SK-N-SH (cell line): ENCODE data around the gene MIOX. TPM values are rescaled to one million over a fixed set of nuclear protein-coding genes. Genes with fewer than 3 reads are reported as not detected.

Source experiments
- CTCF ChIA-PET: fragments of 300-600, 350-600 bp; formaldehyde crosslinking; extraction: SDS; loops from one replicate; lab custom pipeline; 2021; lab: Yijun Ruan, JAX
- POLR2A ChIA-PET: fragments of 350-600 bp; sonication (Branson Sonifier 250); formaldehyde crosslinking; extraction: SDS; loops from one replicate; lab custom pipeline; 2020; ENCODE audit warnings: antibody characterized with exemption, inconsistent platforms; lab: Yijun Ruan, JAX
- DNase-seq: peaks from one replicate; pipeline ENCODE4 v3.0.0; 2012
- H2AFZ ChIP-seq: fragments of 200-600 bp; sonication (generic); 2 replicates; pipeline ENCODE4 v1.8.1; 2016; ENCODE audit warnings: antibody characterized with exemption, mild to moderate bottlenecking, low read depth
- H3F3A ChIP-seq: fragments of 200-600 bp; sonication (generic); replicated peaks from 2 replicates; pipeline ENCODE3; 2016; ENCODE audit warnings: antibody characterized with exemption, mild to moderate bottlenecking; ENCODE audit not compliant: insufficient read depth
- H3K27ac ChIP-seq, 2 experiments: fragments of 200-500 bp in 1 of 2; fragments of 200-600 bp in 1 of 2; sonication (Bioruptor generic) in 1 of 2; sonication (generic), shearing (Covaris generic) in 1 of 2; 2 replicates each; pipeline versions ENCODE4 v1.5.1 to v1.6.1; 2014 to 2016; ENCODE audit warnings: low read depth in 2 of 2, inconsistent platforms in 1 of 2, low read length in 1 of 2, mild to moderate bottlenecking in 1 of 2, mixed read lengths in 1 of 2
- H3K27me3 ChIP-seq: fragments of 200-600 bp; sonication (generic), shearing (Covaris generic); 2 replicates; pipeline ENCODE4 v1.6.1; 2016; ENCODE audit warnings: mixed run types; ENCODE audit not compliant: insufficient read depth
- H3K36me3 ChIP-seq, 2 experiments: fragments of 200-500 bp in 1 of 2; fragments of 200-600 bp in 1 of 2; sonication (Bioruptor generic) in 1 of 2; sonication (generic) in 1 of 2; replicated peaks in 1 of 2; 2 replicates each; pipeline versions ENCODE3 to v1.5.1; 2014 to 2016; ENCODE audit warnings: low read length in 1 of 2, mild to moderate bottlenecking in 1 of 2; ENCODE audit not compliant: insufficient read depth in 2 of 2, control insufficient read depth in 1 of 2
- H3K4me1 ChIP-seq, 2 experiments: fragments of 200-500 bp in 1 of 2; fragments of 200-600 bp in 1 of 2; sonication (Bioruptor generic) in 1 of 2; sonication (generic), shearing (Covaris generic) in 1 of 2; 2 replicates each; pipeline versions ENCODE4 v1.5.1 to v1.6.1; 2014 to 2016; ENCODE audit warnings: low read depth in 1 of 2, low read length in 1 of 2, mixed run types in 1 of 2; ENCODE audit not compliant: insufficient read depth in 2 of 2, control insufficient read depth in 1 of 2
- H3K4me2 ChIP-seq: fragments of 200-600 bp; sonication (generic), shearing (Covaris generic); 2 replicates; pipeline ENCODE4 v1.6.1; 2017; ENCODE audit warnings: mixed run types
- H3K4me3 ChIP-seq, 2 experiments: fragments of 200-500 bp in 1 of 2; fragments of 200-600 bp in 1 of 2; sonication (Bioruptor generic) in 1 of 2; sonication (generic), shearing (Covaris generic) in 1 of 2; 2 replicates each; pipeline versions ENCODE4 v1.5.1 to v1.8.1; 2014 to 2016; ENCODE audit warnings: low read depth in 2 of 2, inconsistent platforms in 1 of 2, low read length in 1 of 2, mild to moderate bottlenecking in 1 of 2, mixed read lengths in 1 of 2, moderate library complexity in 1 of 2
- H3K79me2 ChIP-seq: fragments of 200-600 bp; sonication (generic); 2 replicates; pipeline ENCODE4 v1.8.1; 2017; ENCODE audit warnings: mild to moderate bottlenecking; ENCODE audit not compliant: insufficient read depth
- H3K9ac ChIP-seq: fragments of 200-600 bp; sonication (generic); 2 replicates; pipeline ENCODE4 v1.6.1; 2017; ENCODE audit warnings: mixed run types
- H3K9me2 ChIP-seq: fragments of 200-600 bp; sonication (generic); 2 replicates; pipeline ENCODE4 v1.6.1; 2017; ENCODE audit warnings: mixed run types
- H3K9me3 ChIP-seq: fragments of 200-600 bp; sonication (generic); 2 replicates; pipeline ENCODE4 v1.6.1; 2017; ENCODE audit warnings: mixed run types, mild to moderate bottlenecking, moderate library complexity
- H4K20me1 ChIP-seq: fragments of 200-600 bp; sonication (generic); 2 replicates; pipeline ENCODE4 v1.6.1; 2017; ENCODE audit warnings: mild to moderate bottlenecking, mixed run types; ENCODE audit not compliant: insufficient read depth
- CHD2 ChIP-seq: fragments of 150-350 bp; IDR thresholded peaks from 2 replicates; pipeline ENCODE4 v1.6.1; 2018; ENCODE audit warnings: low read length; ENCODE audit not compliant: partially characterized antibody
- ELF1 ChIP-seq: IDR thresholded peaks from 2 replicates; pipeline ENCODE4 v1.4.0; 2012
- EP300 ChIP-seq, 2 experiments: IDR thresholded peaks; 2 replicates each; pipeline versions ENCODE4 v1.4.0 to v1.6.1; 2012; ENCODE audit warnings: borderline replicate concordance in 1 of 2, low read depth in 1 of 2, low read length in 1 of 2
- EZH2phosphoT487 ChIP-seq: fragments of 200-600 bp; sonication (generic); IDR thresholded peaks from 2 replicates; pipeline ENCODE4 v1.6.1; 2017; ENCODE audit warnings: low read depth, mixed run types, mild to moderate bottlenecking, antibody characterized with exemption, moderate library complexity, borderline replicate concordance
- FOSL2 ChIP-seq: IDR thresholded peaks from 2 replicates; pipeline ENCODE4 v1.4.0; 2012; ENCODE audit warnings: low read depth, mild to moderate bottlenecking, moderate library complexity, borderline replicate concordance
- FOXM1 ChIP-seq: IDR thresholded peaks from 2 replicates; pipeline ENCODE4 v1.4.0; 2012; ENCODE audit warnings: low read depth, mild to moderate bottlenecking
- GABPA ChIP-seq: IDR thresholded peaks from 2 replicates; pipeline ENCODE4 v1.4.0; 2012; ENCODE audit warnings: low read depth, mild to moderate bottlenecking
- GATA2 ChIP-seq: sonication (generic); formaldehyde crosslinking; IDR thresholded peaks from 2 replicates; pipeline ENCODE4 v1.5.0; 2020; ENCODE audit warnings: mild to moderate bottlenecking, missing genetic modification reagents
- JUND ChIP-seq: IDR thresholded peaks from 2 replicates; pipeline ENCODE4 v1.4.0; 2012
- MEF2A ChIP-seq: IDR thresholded peaks from 2 replicates; pipeline ENCODE4 v1.4.0; 2012; ENCODE audit warnings: low read depth, borderline replicate concordance
- MXI1 ChIP-seq: IDR thresholded peaks from 2 replicates; pipeline ENCODE4 v1.6.1; 2012; ENCODE audit warnings: mild to moderate bottlenecking, low read depth, low read length, improper control_type of control experiment
- NFIC ChIP-seq: IDR thresholded peaks from 2 replicates; pipeline ENCODE4 v1.4.0; 2012; ENCODE audit warnings: borderline replicate concordance
- NRF1 ChIP-seq: IDR thresholded peaks from 2 replicates; pipeline ENCODE4 v1.6.1; 2012; ENCODE audit warnings: low read depth, mild to moderate bottlenecking, low read length
- POLR2AphosphoS5 ChIP-seq: IDR thresholded peaks from 2 replicates; pipeline ENCODE4 v1.6.1; 2012; ENCODE audit warnings: low read depth, low read length
- RAD21 ChIP-seq: IDR thresholded peaks from 2 replicates; pipeline ENCODE4 v1.6.1; 2012; ENCODE audit warnings: mild to moderate bottlenecking, low read length
- RFX5 ChIP-seq: IDR thresholded peaks from 2 replicates; pipeline ENCODE4 v1.6.1; 2012; ENCODE audit warnings: mild to moderate bottlenecking, improper control_type of control experiment, low read length
- RXRA ChIP-seq: IDR thresholded peaks from 2 replicates; pipeline ENCODE4 v1.4.0; 2012; ENCODE audit warnings: low read depth, mild to moderate bottlenecking, borderline replicate concordance
- SIN3A ChIP-seq: IDR thresholded peaks from 2 replicates; pipeline ENCODE4 v1.6.1; 2012; ENCODE audit warnings: low read depth, mild to moderate bottlenecking, low read length, moderate library complexity, borderline replicate concordance
- SMC3 ChIP-seq: IDR thresholded peaks from 2 replicates; pipeline ENCODE4 v1.6.1; 2012; ENCODE audit warnings: low read depth, low read length, improper control_type of control experiment
- TCF12 ChIP-seq: IDR thresholded peaks from 2 replicates; pipeline ENCODE4 v1.4.0; 2012
- YY1 ChIP-seq: IDR thresholded peaks from 2 replicates; pipeline ENCODE4 v1.4.0; 2012; ENCODE audit warnings: low read depth, mild to moderate bottlenecking
- WGBS: methylation state at CpG from one replicate; pipeline ENCODE4 v1.1.6; 2017; ENCODE audit warnings: low lambda C conversion rate; 5-methylcytosine and 5-hydroxymethylcytosine counted together
- polyA plus RNA-seq, 3 experiments: library from polyadenylated mRNA; depleted of rRNA; stranded (reverse); fragments of >200 nt; gene quantifications; 2 replicates each; pipeline ENCODE4 v1.2.3, GENCODE V29; 2012
- TF ChIP-seq, protein P1 (sequence below): IDR thresholded peaks from 2 replicates; pipeline ENCODE4 v1.4.0; 2012; ENCODE audit warnings: low read depth, borderline replicate concordance
- TF ChIP-seq, protein P2 (sequence below): fragments of 200-600 bp; sonication (generic); IDR thresholded peaks from 2 replicates; pipeline ENCODE4 v1.6.1; 2017; ENCODE audit warnings: antibody characterized with exemption, mild to moderate bottlenecking, moderate library complexity
- TF ChIP-seq, protein P3 (sequence below): fragments of 150-350 bp; IDR thresholded peaks from 2 replicates; pipeline ENCODE4 v1.6.1; 2017; ENCODE audit warnings: antibody characterized with exemption, low read length, low read depth, borderline replicate concordance

MIOX gene
- polyA plus RNA-seq, 1 of the 3 experiments (the other 2 are of a cell fraction) = 0.05 TPM

DNA sequence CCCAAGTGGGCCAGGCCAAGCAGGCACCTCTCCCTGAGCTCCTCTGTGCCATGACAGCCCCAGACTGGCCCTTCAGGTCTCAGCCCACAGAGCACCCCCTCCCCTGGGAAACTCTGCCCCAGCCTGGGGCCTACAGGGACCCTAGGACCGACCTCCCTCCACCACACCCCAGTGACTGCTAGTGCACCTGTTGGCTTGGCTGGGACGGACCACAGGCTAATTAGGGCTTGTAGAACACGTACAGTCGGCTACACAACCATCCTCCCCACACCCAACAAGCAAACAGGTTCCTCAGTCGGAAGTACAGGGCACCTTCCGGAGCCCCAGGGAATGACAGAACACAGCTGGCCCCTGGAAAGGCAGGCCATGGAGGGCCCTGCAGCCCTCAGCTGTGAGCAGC is 16.2 kb upstream of the MIOX start:
- H3K27ac ChIP-seq = no peak overlapping the region
- no peak overlapping the region for H3K4me3 ChIP-seq
- H3K9ac ChIP-seq = no peak overlapping the region
- DNase-seq = no peak
- POLR2A ChIA-PET = interaction anchor here (1.1 kb wide), 1 partner anchor 55 kb away, joined by 3 read pairs; the partner anchor contains the start of gene SCO2
- H3K79me2 ChIP-seq = peaks cover 63% of the 10 kb centered on the region
- no peak overlapping the region for H2AFZ ChIP-seq
- H3K4me1 ChIP-seq = peaks cover 4 to 38% of the 10 kb centered on the region in 2 experiments; a peak in 2 of 4 replicates
- H3K4me2 ChIP-seq = no peak overlapping the region
- H3K36me3 ChIP-seq = peaks cover 0 to 24% of the 10 kb centered on the region in 2 experiments
- TF ChIP-seq FOXM1 = no peak
- TF ChIP-seq, protein P1, sequence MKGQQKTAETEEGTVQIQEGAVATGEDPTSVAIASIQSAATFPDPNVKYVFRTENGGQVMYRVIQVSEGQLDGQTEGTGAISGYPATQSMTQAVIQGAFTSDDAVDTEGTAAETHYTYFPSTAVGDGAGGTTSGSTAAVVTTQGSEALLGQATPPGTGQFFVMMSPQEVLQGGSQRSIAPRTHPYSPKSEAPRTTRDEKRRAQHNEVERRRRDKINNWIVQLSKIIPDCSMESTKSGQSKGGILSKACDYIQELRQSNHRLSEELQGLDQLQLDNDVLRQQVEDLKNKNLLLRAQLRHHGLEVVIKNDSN = no peak
- no peak for TF ChIP-seq EP300 (IDR thresholded peaks at IDR 0.05; ENCODE audit: borderline replicate concordance in 1 of 2, low read depth in 1 of 2, low read length in 1 of 2)
- no peak for TF ChIP-seq GATA2 (CRISPR knock-in tag)
- no peak for TF ChIP-seq CHD2
- TF ChIP-seq ELF1 = no peak
- no peak for TF ChIP-seq RAD21
- TF ChIP-seq GABPA = no peak
- TF ChIP-seq MXI1 = no peak
- no peak for TF ChIP-seq MEF2A
- TF ChIP-seq JUND = no peak
- no peak for TF ChIP-seq RFX5
- no peak for TF ChIP-seq EZH2phosphoT487
- peaks cover 65% of the 10 kb centered on the region for H4K20me1 ChIP-seq
- H3K27me3 ChIP-seq = no peaks in the 10 kb centered on the region
- H3F3A ChIP-seq = no peaks in the 10 kb centered on the region
- no peaks in the 10 kb centered on the region for H3K9me2 ChIP-seq
- no peaks in the 10 kb centered on the region for H3K9me3 ChIP-seq
- CTCF ChIA-PET = interaction anchor here (0.8 to 1.2 kb wide), 2 partner anchors 28 to 143 kb away, joined by 3 read pairs; no protein-coding TSS in a partner anchor
- no CpG with 5 or more reads among the region's 6 CpGs for WGBS

DNA sequence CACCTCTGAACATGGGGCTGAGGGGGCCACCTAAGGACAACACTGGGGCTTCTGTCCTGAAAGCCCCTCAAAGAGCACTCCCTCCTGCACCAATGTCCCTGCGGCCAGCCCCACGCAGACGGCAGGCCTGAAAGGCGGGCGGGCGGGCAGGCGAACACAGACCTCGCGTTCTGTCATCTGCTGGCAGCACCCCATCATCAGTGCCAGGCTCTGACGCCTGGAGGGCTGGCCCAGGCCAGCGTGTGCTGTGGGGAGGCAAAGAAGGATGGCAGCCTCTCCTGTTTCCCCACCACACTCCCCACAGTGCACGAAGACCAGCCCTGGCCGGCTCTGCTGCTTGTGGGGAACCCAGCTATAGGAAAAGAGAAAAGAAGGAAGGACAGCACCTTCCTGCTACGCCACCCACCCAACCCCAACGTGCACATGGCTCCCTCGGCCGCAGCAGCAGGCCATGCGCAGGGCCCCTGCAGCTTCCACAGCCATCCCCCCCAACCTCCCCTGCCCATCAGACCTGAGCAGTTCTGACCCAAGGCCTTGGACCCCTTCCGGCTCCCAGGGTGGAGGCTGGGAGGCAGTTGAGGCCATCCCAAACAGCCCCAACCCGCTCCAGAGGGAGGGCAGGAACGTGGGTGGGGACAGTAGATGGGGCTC is 15.3 kb upstream of the MIOX start:
- Histone ChIP-seq H3K4me2 (no peak overlapping the region), H3K9me2 (no peaks in the 10 kb centered on the region), H3K27ac (no peak overlapping the region; a peak in 1 of 4 replicates), H2AFZ (no peak overlapping the region), H3K27me3 (no peaks in the 10 kb centered on the region), H4K20me1 (peaks cover 65% of the 10 kb centered on the region), H3K9ac (no peak overlapping the region), H3K79me2 (peaks cover 63% of the 10 kb centered on the region), H3K9me3 (no peaks in the 10 kb centered on the region), H3K4me1 (peaks cover 4 to 39% of the 10 kb centered on the region in 2 experiments; a peak in 2 of 4 replicates), H3K36me3 (peaks cover 0 to 15% of the 10 kb centered on the region in 2 experiments), H3K4me3 (no peak overlapping the region), H3F3A (no peaks in the 10 kb centered on the region)
- DNase-seq = no peak
- TF ChIP-seq MEF2A (no peak), POLR2AphosphoS5 (no peak), GABPA (no peak), CHD2 (no peak), RXRA (no peak), FOSL2 (no peak), NFIC (no peak), YY1 (no peak), TCF12 (no peak), RFX5 (no peak), JUND (no peak), NRF1 (no peak), FOXM1 (no peak), EP300 (IDR thresholded peaks at IDR 0.05; ENCODE audit: borderline replicate concordance in 1 of 2, low read depth in 1 of 2, low read length in 1 of 2) (no peak), SIN3A (no peak), SMC3 (no peak)
- TF ChIP-seq, protein P1 = no peak
- TF ChIP-seq, protein P2, sequence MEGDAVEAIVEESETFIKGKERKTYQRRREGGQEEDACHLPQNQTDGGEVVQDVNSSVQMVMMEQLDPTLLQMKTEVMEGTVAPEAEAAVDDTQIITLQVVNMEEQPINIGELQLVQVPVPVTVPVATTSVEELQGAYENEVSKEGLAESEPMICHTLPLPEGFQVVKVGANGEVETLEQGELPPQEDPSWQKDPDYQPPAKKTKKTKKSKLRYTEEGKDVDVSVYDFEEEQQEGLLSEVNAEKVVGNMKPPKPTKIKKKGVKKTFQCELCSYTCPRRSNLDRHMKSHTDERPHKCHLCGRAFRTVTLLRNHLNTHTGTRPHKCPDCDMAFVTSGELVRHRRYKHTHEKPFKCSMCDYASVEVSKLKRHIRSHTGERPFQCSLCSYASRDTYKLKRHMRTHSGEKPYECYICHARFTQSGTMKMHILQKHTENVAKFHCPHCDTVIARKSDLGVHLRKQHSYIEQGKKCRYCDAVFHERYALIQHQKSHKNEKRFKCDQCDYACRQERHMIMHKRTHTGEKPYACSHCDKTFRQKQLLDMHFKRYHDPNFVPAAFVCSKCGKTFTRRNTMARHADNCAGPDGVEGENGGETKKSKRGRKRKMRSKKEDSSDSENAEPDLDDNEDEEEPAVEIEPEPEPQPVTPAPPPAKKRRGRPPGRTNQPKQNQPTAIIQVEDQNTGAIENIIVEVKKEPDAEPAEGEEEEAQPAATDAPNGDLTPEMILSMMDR = no peak
- TF ChIP-seq, protein P3, sequence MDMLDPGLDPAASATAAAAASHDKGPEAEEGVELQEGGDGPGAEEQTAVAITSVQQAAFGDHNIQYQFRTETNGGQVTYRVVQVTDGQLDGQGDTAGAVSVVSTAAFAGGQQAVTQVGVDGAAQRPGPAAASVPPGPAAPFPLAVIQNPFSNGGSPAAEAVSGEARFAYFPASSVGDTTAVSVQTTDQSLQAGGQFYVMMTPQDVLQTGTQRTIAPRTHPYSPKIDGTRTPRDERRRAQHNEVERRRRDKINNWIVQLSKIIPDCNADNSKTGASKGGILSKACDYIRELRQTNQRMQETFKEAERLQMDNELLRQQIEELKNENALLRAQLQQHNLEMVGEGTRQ = no peak
- ChIA-PET POLR2A (no interaction called here), CTCF (interaction anchor here (0.7 to 1.2 kb wide), 4 partner anchors 10 to 55 kb away, joined by 3 read pairs; partner anchors contain the start of gene ADM2)
- 94% methylated on average over 16 of the region's 21 CpGs for WGBS
